CD4-positive, alpha-beta memory T cell (primary cell): ENCODE measurements around the gene HOXD8. TPM values are rescaled to one million over a fixed set of nuclear protein-coding genes. Genes with fewer than 3 reads are reported as not detected.

Experiments used
- CTCF ChIA-PET: fragments of 350-600 bp; sonication (Branson Sonifier 250); formaldehyde crosslinking; loops from one replicate; lab custom pipeline; 2021; ENCODE audit warnings: inconsistent platforms; ENCODE audit not compliant: partially characterized antibody; lab: Charles Lee
- POLR2A ChIA-PET: fragments of 350-600 bp; sonication (Branson Sonifier 250); formaldehyde crosslinking; loops from one replicate; lab custom pipeline; 2021; ENCODE audit not compliant: partially characterized antibody; lab: Charles Lee
- DNase-seq, 5 donors: peaks; one replicate each; pipeline versions ENCODE4 v3.0.0 to v3.0.0-alpha.2; 2020 to 2022; ENCODE audit warnings: mixed read lengths in 1 of 5
- H3K27ac ChIP-seq: one replicate; pipeline ENCODE4 v1.7.0; 2013; ENCODE audit warnings: low read depth, low read length
- H3K27me3 ChIP-seq: 2 replicates; pipeline ENCODE4 v1.7.0; 2013; ENCODE audit warnings: mild to moderate bottlenecking, low read length, moderate library complexity; ENCODE audit not compliant: insufficient read depth
- H3K36me3 ChIP-seq: 2 replicates; pipeline ENCODE4 v1.7.0; 2013; ENCODE audit warnings: mild to moderate bottlenecking, low read length, moderate library complexity; ENCODE audit not compliant: insufficient read depth
- H3K4me1 ChIP-seq: 2 replicates; pipeline ENCODE4 v1.7.0; 2013; ENCODE audit warnings: mild to moderate bottlenecking, low read length, moderate library complexity; ENCODE audit not compliant: insufficient read depth
- H3K4me3 ChIP-seq, 2 donors: one replicate each; pipeline ENCODE4 v1.7.0; 2013; ENCODE audit warnings: low read length in 2 of 2, mild to moderate bottlenecking in 1 of 2
- H3K9me3 ChIP-seq, 2 donors: one replicate each; pipeline ENCODE4 v1.7.0; 2013; ENCODE audit warnings: low read length in 2 of 2, control low read depth in 1 of 2; ENCODE audit not compliant: control insufficient read depth in 1 of 2
- H3K27ac Mint-ChIP-seq, 7 donors: one replicate each; pipeline ENCODE4 v1.8.0; 2020 to 2021; ENCODE audit warnings: mixed read lengths in 7 of 7, mild to moderate bottlenecking in 6 of 7, inconsistent platforms in 3 of 7, moderate library complexity in 3 of 7
- H3K27me3 Mint-ChIP-seq, 2 donors: one replicate each; pipeline ENCODE4 v1.8.0; 2020 to 2021; ENCODE audit warnings: mixed read lengths in 2 of 2
- H3K36me3 Mint-ChIP-seq, 2 donors: one replicate each; pipeline ENCODE4 v1.8.0; 2020 to 2021; ENCODE audit warnings: mixed read lengths in 2 of 2, inconsistent platforms in 1 of 2, mild to moderate bottlenecking in 1 of 2
- H3K4me1 Mint-ChIP-seq, 4 donors: one replicate each; pipeline ENCODE4 v1.8.0; 2020 to 2021; ENCODE audit warnings: mixed read lengths in 4 of 4, mild to moderate bottlenecking in 1 of 4
- H3K4me3 Mint-ChIP-seq, 8 donors: one replicate each; pipeline ENCODE4 v1.8.0; 2020 to 2021; ENCODE audit warnings: mixed read lengths in 8 of 8, mild to moderate bottlenecking in 7 of 8, moderate library complexity in 6 of 8, inconsistent platforms in 3 of 8
- H3K9me3 Mint-ChIP-seq, 8 donors: one replicate each; pipeline ENCODE4 v1.8.0; 2020 to 2021; ENCODE audit warnings: mixed read lengths in 8 of 8, mild to moderate bottlenecking in 5 of 8, inconsistent platforms in 3 of 8, moderate library complexity in 1 of 8
- intact Hi-C: fragments of 100-400 bp; cut with micrococcal nuclease; formaldehyde crosslinking; loops from one replicate; pipeline ENCODE4 v1.15.1; 2023
- polyA plus RNA-seq, 2 donors: library from polyadenylated mRNA; unstranded; fragments of 300-500 nt; fragmentation: Illumina TruSeq; gene quantifications; one replicate each; pipeline ENCODE4 v1.2.3, GENCODE V29; 2021
- total RNA-seq, 2 experiments: library from RNA; stranded (reverse); gene quantifications; one replicate each; pipeline ENCODE4 v1.2.3, GENCODE V29; 2021

HOXD8 gene
- total and polyA plus RNA-seq, 4 experiments from 2014 or later: not detected

GRCh38 chr2:176172895-176173566 lies 43.5 kb downstream of the HOXD8 start:
- H3K4me3 ChIP-seq: no peak overlapping the region
- H3K27ac ChIP-seq: no peak overlapping the region
- CTCF ChIA-PET: no interaction called here
- Mint-ChIP-seq H3K4me1 (peaks cover 3 to 17% (median 14%) of the 10 kb centered on the region in 4 donors), H3K4me3 (peak overlapping the region in 1 of 8 donors; percentile 36), H3K27me3 (peaks cover 49 to 67% of the 10 kb centered on the region in 2 donors), H3K9me3 (peaks cover 0 to 5% (median 0%) of the 10 kb centered on the region in 8 donors), H3K27ac (peak overlapping the region in 2 of 7 donors; percentile 45 to 77), H3K36me3 (no peaks in the 10 kb centered on the region)
- H3K4me1 ChIP-seq: no peaks in the 10 kb centered on the region
- DNase-seq: no peak
- H3K36me3 ChIP-seq: no peaks in the 10 kb centered on the region
- POLR2A ChIA-PET: no interaction called here
- intact Hi-C loops: no loop called here
- H3K27me3 ChIP-seq: peaks cover 57% of the 10 kb centered on the region
- H3K9me3 ChIP-seq: no peaks in the 10 kb centered on the region

- Histone ChIP-seq H3K4me1 (no peaks in the 10 kb centered on the region), H3K27me3 (peaks cover 57% of the 10 kb centered on the region), H3K27ac (no peak overlapping the region), H3K9me3 (no peaks in the 10 kb centered on the region), H3K4me3 (no peak overlapping the region), H3K36me3 (no peaks in the 10 kb centered on the region)
- ChIA-PET CTCF (no interaction called here), POLR2A (no interaction called here)
- intact Hi-C loops: no loop called here
- Mint-ChIP-seq H3K27me3 (peaks cover 54 to 68% of the 10 kb centered on the region in 2 donors), H3K4me1 (peaks cover 3 to 19% (median 14%) of the 10 kb centered on the region in 4 donors), H3K36me3 (no peaks in the 10 kb centered on the region), H3K27ac (no peak overlapping the region), H3K4me3 (no peak overlapping the region), H3K9me3 (peaks cover 0 to 5% (median 0%) of the 10 kb centered on the region in 8 donors)
- DNase-seq: no peak
These were observed 44.3 kb downstream of the HOXD8 start for GRCh38 chr2:176173567-176174381.

GRCh38 chr2:176174382-176174823 lies 44.9 kb downstream of the HOXD8 start:
- Histone ChIP-seq H3K4me3 (no peak overlapping the region), H3K27ac (no peak overlapping the region), H3K27me3 (peaks cover 62% of the 10 kb centered on the region), H3K4me1 (no peaks in the 10 kb centered on the region), H3K36me3 (no peaks in the 10 kb centered on the region), H3K9me3 (no peaks in the 10 kb centered on the region)
- H3K27me3 Mint-ChIP-seq: peaks cover 57 to 66% of the 10 kb centered on the region in 2 donors
- no peak overlapping the region for H3K4me3 Mint-ChIP-seq
- ChIA-PET POLR2A (no interaction called here), CTCF (no interaction called here)
- no peak overlapping the region for H3K27ac Mint-ChIP-seq
- H3K36me3 Mint-ChIP-seq: no peaks in the 10 kb centered on the region
- intact Hi-C loops: no loop called here
- no peak for DNase-seq
- peaks cover 0 to 5% (median 0%) of the 10 kb centered on the region in 8 donors for H3K9me3 Mint-ChIP-seq
- H3K4me1 Mint-ChIP-seq: peaks cover 3 to 22% (median 15%) of the 10 kb centered on the region in 4 donors

GRCh38 chr2:176174824-176175708 lies 45.6 kb downstream of the HOXD8 start:
- no peak for DNase-seq
- Mint-ChIP-seq H3K9me3 (peaks cover 0 to 5% (median 0%) of the 10 kb centered on the region in 8 donors), H3K27ac (no peak overlapping the region), H3K4me1 (peaks cover 3 to 23% (median 15%) of the 10 kb centered on the region in 4 donors), H3K4me3 (peak overlapping the region in 2 of 8 donors; percentile 39 to 66), H3K27me3 (peaks cover 64 to 66% of the 10 kb centered on the region in 2 donors), H3K36me3 (no peaks in the 10 kb centered on the region)
- CTCF ChIA-PET: no interaction called here
- Histone ChIP-seq H3K4me3 (no peak overlapping the region), H3K27ac (no peak overlapping the region), H3K27me3 (peaks cover 60% of the 10 kb centered on the region), H3K9me3 (no peaks in the 10 kb centered on the region), H3K4me1 (no peaks in the 10 kb centered on the region), H3K36me3 (no peaks in the 10 kb centered on the region)
- intact Hi-C loops: no loop called here
- POLR2A ChIA-PET: no interaction called here

- Mint-ChIP-seq H3K36me3 (no peaks in the 10 kb centered on the region), H3K4me3 (peak overlapping the region in 1 of 8 donors; percentile 24), H3K4me1 (peaks cover 3 to 23% (median 15%) of the 10 kb centered on the region in 4 donors), H3K27me3 (peaks cover 62 to 67% of the 10 kb centered on the region in 2 donors), H3K9me3 (peaks cover 0 to 5% (median 0%) of the 10 kb centered on the region in 8 donors), H3K27ac (no peak overlapping the region)
- POLR2A ChIA-PET: no interaction called here
- Histone ChIP-seq H3K27ac (no peak overlapping the region), H3K9me3 (no peaks in the 10 kb centered on the region), H3K4me1 (no peaks in the 10 kb centered on the region), H3K36me3 (no peaks in the 10 kb centered on the region), H3K27me3 (peaks cover 64% of the 10 kb centered on the region), H3K4me3 (no peak overlapping the region)
- DNase-seq: no peak
- intact Hi-C loops: no loop called here
- CTCF ChIA-PET: no interaction called here
These were observed 46.5 kb downstream of the HOXD8 start for GRCh38 chr2:176175709-176176607.

GRCh38 chr2:176177580-176178037 lies 48.1 kb downstream of the HOXD8 start:
- Mint-ChIP-seq H3K27me3 (peaks cover 59 to 66% of the 10 kb centered on the region in 2 donors), H3K4me3 (peak overlapping the region in 1 of 8 donors; percentile 22), H3K9me3 (peaks cover 0 to 3% (median 1%) of the 10 kb centered on the region in 8 donors), H3K4me1 (peaks cover 3 to 23% (median 9%) of the 10 kb centered on the region in 4 donors), H3K36me3 (no peaks in the 10 kb centered on the region), H3K27ac (no peak overlapping the region)
- H3K4me3 ChIP-seq: no peak overlapping the region
- no peak for DNase-seq
- H3K27me3 ChIP-seq: peaks cover 69% of the 10 kb centered on the region
- H3K9me3 ChIP-seq: no peaks in the 10 kb centered on the region
- H3K27ac ChIP-seq: no peak overlapping the region
- intact Hi-C loops: no loop called here
- H3K36me3 ChIP-seq: no peaks in the 10 kb centered on the region
- CTCF ChIA-PET: no interaction called here
- POLR2A ChIA-PET: no interaction called here
- H3K4me1 ChIP-seq: no peaks in the 10 kb centered on the region
